ENCODE results near the gene GRAMD2B.

DNA sequence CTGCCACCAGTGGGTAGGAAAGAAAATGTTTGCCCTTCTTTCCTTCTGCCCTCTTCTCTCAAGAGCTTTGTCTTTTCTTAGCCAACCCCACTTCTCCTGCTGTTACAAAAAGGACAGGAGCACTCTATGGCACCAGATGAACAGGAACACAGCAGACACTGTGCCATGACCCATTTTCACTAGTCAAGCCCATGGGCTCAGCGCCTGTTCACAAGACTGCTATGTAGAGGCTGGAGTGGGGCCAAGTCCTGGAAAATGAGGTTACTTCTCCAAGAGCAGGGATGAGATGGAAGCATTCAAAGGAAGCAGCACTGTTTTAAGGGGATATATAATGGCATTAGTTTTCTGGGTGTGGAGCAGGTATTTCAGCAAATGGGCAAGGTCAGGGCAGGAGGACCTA is 46.8 kb upstream of the GRAMD2B start:
- TF ChIP-seq POLR2AphosphoS5 (IDR thresholded peaks at IDR 0.05): no peak
- no peak for TF ChIP-seq POLR2A (IDR thresholded peaks at IDR 0.05)
- TF ChIP-seq, protein P1, sequence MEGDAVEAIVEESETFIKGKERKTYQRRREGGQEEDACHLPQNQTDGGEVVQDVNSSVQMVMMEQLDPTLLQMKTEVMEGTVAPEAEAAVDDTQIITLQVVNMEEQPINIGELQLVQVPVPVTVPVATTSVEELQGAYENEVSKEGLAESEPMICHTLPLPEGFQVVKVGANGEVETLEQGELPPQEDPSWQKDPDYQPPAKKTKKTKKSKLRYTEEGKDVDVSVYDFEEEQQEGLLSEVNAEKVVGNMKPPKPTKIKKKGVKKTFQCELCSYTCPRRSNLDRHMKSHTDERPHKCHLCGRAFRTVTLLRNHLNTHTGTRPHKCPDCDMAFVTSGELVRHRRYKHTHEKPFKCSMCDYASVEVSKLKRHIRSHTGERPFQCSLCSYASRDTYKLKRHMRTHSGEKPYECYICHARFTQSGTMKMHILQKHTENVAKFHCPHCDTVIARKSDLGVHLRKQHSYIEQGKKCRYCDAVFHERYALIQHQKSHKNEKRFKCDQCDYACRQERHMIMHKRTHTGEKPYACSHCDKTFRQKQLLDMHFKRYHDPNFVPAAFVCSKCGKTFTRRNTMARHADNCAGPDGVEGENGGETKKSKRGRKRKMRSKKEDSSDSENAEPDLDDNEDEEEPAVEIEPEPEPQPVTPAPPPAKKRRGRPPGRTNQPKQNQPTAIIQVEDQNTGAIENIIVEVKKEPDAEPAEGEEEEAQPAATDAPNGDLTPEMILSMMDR (IDR thresholded peaks at IDR 0.05): no peak

Data from breast epithelium (tissue), 3 donors.